HFFc6 (cell line): ENCODE data around the gene ARL14EP. TPM values are rescaled to one million over a fixed set of nuclear protein-coding genes. Genes with fewer than 3 reads are reported as not detected.

Experiments used
- DNase-seq: peaks from one replicate; pipeline ENCODE4 v3.0.0-alpha.2; 2018
- H3K27ac Mint-ChIP-seq: 2 replicates; pipeline ENCODE4 v1.8.0; 2020; ENCODE audit warnings: mild to moderate bottlenecking, mixed read lengths
- H3K27me3 Mint-ChIP-seq: 2 replicates; pipeline ENCODE4 v1.8.0; 2021; ENCODE audit warnings: mild to moderate bottlenecking, moderate library complexity, mixed read lengths; ENCODE audit not compliant: insufficient read depth
- H3K36me3 Mint-ChIP-seq: 2 replicates; pipeline ENCODE4 v1.8.0; 2021; ENCODE audit warnings: low read depth, mixed read lengths
- H3K4me1 Mint-ChIP-seq: 2 replicates; pipeline ENCODE4 v1.8.0; 2020; ENCODE audit warnings: low read depth, mixed read lengths
- H3K4me3 Mint-ChIP-seq: 2 replicates; pipeline ENCODE4 v1.8.0; 2020; ENCODE audit warnings: mild to moderate bottlenecking, moderate library complexity, mixed read lengths
- H3K9me3 Mint-ChIP-seq: 2 replicates; pipeline ENCODE4 v1.8.0; 2020; ENCODE audit warnings: mild to moderate bottlenecking, mixed read lengths
- CTCF ChIP-seq: fragments of 200-600 bp; sonication (generic); IDR thresholded peaks from 2 replicates; pipeline ENCODE4 v1.5.0; 2021; ENCODE audit warnings: antibody characterized with exemption, mild to moderate bottlenecking
- total RNA-seq, 6 experiments: library from RNA; stranded (reverse); fragmentation: NEBNext Ultra II Directional; extraction: Animal tissue kit (Norgen Biotek cat#: 25700); gene quantifications; 2 replicates in 1 of 6; 3 replicates in 5 of 6; pipeline ENCODE4 v1.2.3, GENCODE V29; 2021

The ARL14EP gene
- total RNA-seq, 6 experiments from 2014 or later = 16.5 to 23.6 (median 20.6) TPM

- Mint-ChIP-seq H3K9me3 (no peaks in the 10 kb centered on the region), H3K27ac (no peak overlapping the region), H3K4me1 (no peaks in the 10 kb centered on the region), H3K27me3 (no peaks in the 10 kb centered on the region; the same call in none of the 2 replicates), H3K36me3 (no peaks in the 10 kb centered on the region), H3K4me3 (no peak overlapping the region)
- TF ChIP-seq CTCF = no peak
- DNase-seq = no peak
Observed at GRCh38 chr11:30350384-30350783, 27.5 kb downstream of the ARL14EP start.

GRCh38 chr11:30351061-30351460 lies 28.2 kb downstream of the ARL14EP start:
- Mint-ChIP-seq H3K4me3 (no peak overlapping the region), H3K36me3 (no peaks in the 10 kb centered on the region), H3K9me3 (no peaks in the 10 kb centered on the region), H3K4me1 (no peaks in the 10 kb centered on the region), H3K27ac (no peak overlapping the region), H3K27me3 (no peaks in the 10 kb centered on the region; the same call in none of the 2 replicates)
- no peak for TF ChIP-seq CTCF
- no peak for DNase-seq

GRCh38 chr11:30356391-30356790 lies 33.5 kb downstream of the ARL14EP start:
- Mint-ChIP-seq H3K27ac (no peak overlapping the region), H3K4me1 (no peaks in the 10 kb centered on the region), H3K27me3 (peaks cover 2% of the 10 kb centered on the region), H3K9me3 (no peaks in the 10 kb centered on the region), H3K4me3 (no peak overlapping the region), H3K36me3 (no peaks in the 10 kb centered on the region)
- no peak for DNase-seq
- TF ChIP-seq CTCF = no peak

- Mint-ChIP-seq H3K27me3 (peaks cover 2% of the 10 kb centered on the region), H3K27ac (no peak overlapping the region), H3K9me3 (no peaks in the 10 kb centered on the region), H3K36me3 (no peaks in the 10 kb centered on the region), H3K4me1 (no peaks in the 10 kb centered on the region), H3K4me3 (no peak overlapping the region)
- no peak for DNase-seq
- no peak for TF ChIP-seq CTCF
Observed at GRCh38 chr11:30357872-30358271, 35.0 kb downstream of the ARL14EP start.

- Mint-ChIP-seq H3K27ac (no peak overlapping the region), H3K9me3 (no peaks in the 10 kb centered on the region), H3K4me1 (no peaks in the 10 kb centered on the region), H3K36me3 (no peaks in the 10 kb centered on the region), H3K27me3 (peaks cover 2% of the 10 kb centered on the region), H3K4me3 (no peak overlapping the region)
- TF ChIP-seq CTCF = no peak
- no peak for DNase-seq
Observed at GRCh38 chr11:30358536-30358935, 35.6 kb downstream of the ARL14EP start.

GRCh38 chr11:30360741-30361140 lies 37.8 kb downstream of the ARL14EP start:
- Mint-ChIP-seq H3K4me1 (no peaks in the 10 kb centered on the region), H3K36me3 (no peaks in the 10 kb centered on the region), H3K27me3 (peaks cover 2% of the 10 kb centered on the region; the same call in 1 of the 2 replicates), H3K4me3 (no peak overlapping the region), H3K27ac (no peak overlapping the region), H3K9me3 (no peaks in the 10 kb centered on the region)
- TF ChIP-seq CTCF = no peak
- DNase-seq = no peak
